Type B pancreatic cell (in vitro differentiated cells): ENCODE data around the gene ZDHHC19. TPM values are rescaled to one million over a fixed set of nuclear protein-coding genes. Genes with fewer than 3 reads are reported as not detected.
"Not testable (repeated sequence)": the region's sequence is repeated elsewhere in the genome, so short reads cannot be mapped to it uniquely, and the experiment has no call there.

ENCODE experiments used
- DNase-seq: peaks from one replicate; pipeline ENCODE4 v3.0.0; 2021; ENCODE audit warnings: mixed read lengths; ENCODE audit not compliant: unreplicated experiment; ENCODE audit errors: extremely low spot score
- H3K27ac Mint-ChIP-seq: 2 replicates; pipeline ENCODE4 v1.8.0; 2021; ENCODE audit warnings: mild to moderate bottlenecking, mixed read lengths
- H3K27me3 Mint-ChIP-seq: 2 replicates; pipeline ENCODE4 v1.8.0; 2021; ENCODE audit warnings: mixed read lengths
- H3K36me3 Mint-ChIP-seq: 2 replicates; pipeline ENCODE4 v1.8.0; 2021; ENCODE audit warnings: mixed read lengths
- H3K4me1 Mint-ChIP-seq: one replicate; pipeline ENCODE4 v1.8.0; 2021; ENCODE audit warnings: mixed read lengths; ENCODE audit not compliant: unreplicated experiment
- H3K4me3 Mint-ChIP-seq: 2 replicates; pipeline ENCODE4 v1.8.0; 2021; ENCODE audit warnings: mild to moderate bottlenecking, mixed read lengths
- H3K9me3 Mint-ChIP-seq: 2 replicates; pipeline ENCODE4 v1.8.0; 2021; ENCODE audit warnings: mixed read lengths
- total RNA-seq: library from RNA; stranded (reverse); gene quantifications from 2 replicates; pipeline ENCODE4 v1.2.1, GENCODE V29; 2021; ENCODE audit warnings: low replicate concordance
- TF ChIP-seq, protein P1 (sequence below): fragments of 200-600 bp; sonication (generic); conservative IDR thresholded peaks from 2 replicates; pipeline ENCODE4 v1.5.0; 2021; ENCODE audit warnings: antibody characterized with exemption, mild to moderate bottlenecking

Gene ZDHHC19
- total RNA-seq, 1 donor from 2014 or later: 0.85 TPM

DNA sequence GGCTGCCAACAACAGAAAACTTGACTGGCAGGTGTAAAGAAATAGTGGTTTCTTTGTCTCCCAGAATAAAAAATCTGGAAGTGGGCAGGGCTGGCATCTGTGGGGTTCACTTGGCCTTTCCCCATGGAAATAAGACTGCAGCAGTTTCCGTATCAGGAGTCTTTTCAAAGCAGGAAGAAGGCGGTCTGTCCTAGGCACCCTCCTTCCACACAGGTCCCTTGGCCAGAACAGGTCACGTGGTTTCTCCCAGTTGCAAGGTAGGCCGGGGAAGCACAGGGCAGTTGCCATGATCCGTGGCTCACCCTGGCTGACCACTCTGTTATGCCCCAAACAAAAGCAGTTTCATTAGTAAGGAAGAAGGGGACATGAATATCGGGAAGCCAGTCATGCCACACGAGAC is 45.4 kb downstream of the ZDHHC19 start:
- H3K4me3 Mint-ChIP-seq: no peak overlapping the region
- H3K36me3 Mint-ChIP-seq: no peaks in the 10 kb centered on the region
- DNase-seq: no peak
- no peak overlapping the region for H3K27ac Mint-ChIP-seq
- no peaks in the 10 kb centered on the region for H3K4me1 Mint-ChIP-seq
- TF ChIP-seq, protein P1, sequence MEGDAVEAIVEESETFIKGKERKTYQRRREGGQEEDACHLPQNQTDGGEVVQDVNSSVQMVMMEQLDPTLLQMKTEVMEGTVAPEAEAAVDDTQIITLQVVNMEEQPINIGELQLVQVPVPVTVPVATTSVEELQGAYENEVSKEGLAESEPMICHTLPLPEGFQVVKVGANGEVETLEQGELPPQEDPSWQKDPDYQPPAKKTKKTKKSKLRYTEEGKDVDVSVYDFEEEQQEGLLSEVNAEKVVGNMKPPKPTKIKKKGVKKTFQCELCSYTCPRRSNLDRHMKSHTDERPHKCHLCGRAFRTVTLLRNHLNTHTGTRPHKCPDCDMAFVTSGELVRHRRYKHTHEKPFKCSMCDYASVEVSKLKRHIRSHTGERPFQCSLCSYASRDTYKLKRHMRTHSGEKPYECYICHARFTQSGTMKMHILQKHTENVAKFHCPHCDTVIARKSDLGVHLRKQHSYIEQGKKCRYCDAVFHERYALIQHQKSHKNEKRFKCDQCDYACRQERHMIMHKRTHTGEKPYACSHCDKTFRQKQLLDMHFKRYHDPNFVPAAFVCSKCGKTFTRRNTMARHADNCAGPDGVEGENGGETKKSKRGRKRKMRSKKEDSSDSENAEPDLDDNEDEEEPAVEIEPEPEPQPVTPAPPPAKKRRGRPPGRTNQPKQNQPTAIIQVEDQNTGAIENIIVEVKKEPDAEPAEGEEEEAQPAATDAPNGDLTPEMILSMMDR: no peak
- no peaks in the 10 kb centered on the region for H3K9me3 Mint-ChIP-seq
- H3K27me3 Mint-ChIP-seq: no peaks in the 10 kb centered on the region

DNA sequence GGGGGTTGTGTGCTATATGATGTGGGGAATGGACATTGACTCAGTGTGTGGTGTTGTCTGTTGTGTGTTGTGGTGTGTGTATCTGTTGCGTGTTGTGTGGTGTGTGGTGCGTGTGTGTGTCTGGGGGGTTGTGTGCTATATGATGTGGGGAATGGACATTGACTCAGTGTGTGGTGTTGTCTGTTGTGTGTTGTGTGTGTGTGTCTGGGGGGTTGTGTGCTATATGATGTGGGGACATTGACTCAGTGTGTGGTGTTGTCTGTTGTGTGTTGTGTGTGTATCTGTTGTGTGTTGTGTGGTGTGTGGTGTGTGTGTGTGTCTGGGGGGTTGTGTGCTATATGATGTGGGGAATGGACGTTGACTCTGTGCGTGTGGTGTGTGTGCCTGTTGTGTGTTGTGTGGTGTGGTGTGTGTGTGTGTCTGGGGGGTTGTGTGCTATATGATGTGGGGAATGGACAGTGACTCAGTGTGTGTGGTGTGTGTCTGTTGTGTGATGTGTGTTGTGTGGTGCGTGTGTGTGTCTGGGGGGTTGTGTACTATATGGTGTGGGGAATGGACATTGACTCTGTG is 46.1 kb downstream of the ZDHHC19 start:
- H3K36me3 Mint-ChIP-seq, H3K27ac Mint-ChIP-seq, H3K4me3 Mint-ChIP-seq, H3K27me3 Mint-ChIP-seq, H3K9me3 Mint-ChIP-seq, H3K4me1 Mint-ChIP-seq, DNase-seq: not testable (repeated sequence)

DNA sequence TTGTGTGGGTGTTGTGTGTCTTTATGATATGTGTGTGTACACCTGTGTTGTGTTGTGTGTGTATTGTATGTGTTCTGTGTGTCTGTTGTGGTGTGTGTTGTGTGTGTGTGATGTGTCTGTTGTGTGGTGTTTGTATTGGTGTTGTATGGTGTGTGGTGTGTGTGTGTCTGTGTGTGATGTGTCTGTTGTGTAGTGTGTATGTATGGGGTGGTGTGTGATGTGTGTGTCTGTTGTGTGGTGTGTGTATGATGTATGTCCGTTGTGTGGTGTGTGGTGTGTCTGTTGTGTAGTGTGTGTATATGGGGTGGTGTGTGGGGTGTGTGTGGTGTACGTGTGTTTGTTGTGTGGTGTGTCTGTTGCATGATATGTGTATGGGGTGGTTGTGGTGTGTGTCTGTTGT is 46.6 kb downstream of the ZDHHC19 start:
- TF ChIP-seq, protein P1: no peak
- DNase-seq: no peak
- H3K27me3 Mint-ChIP-seq: no peaks in the 10 kb centered on the region
- no peak overlapping the region for H3K4me3 Mint-ChIP-seq
- H3K9me3 Mint-ChIP-seq: no peaks in the 10 kb centered on the region
- no peak overlapping the region for H3K27ac Mint-ChIP-seq
- peaks cover 13% of the 10 kb centered on the region for H3K4me1 Mint-ChIP-seq
- no peaks in the 10 kb centered on the region for H3K36me3 Mint-ChIP-seq

DNA sequence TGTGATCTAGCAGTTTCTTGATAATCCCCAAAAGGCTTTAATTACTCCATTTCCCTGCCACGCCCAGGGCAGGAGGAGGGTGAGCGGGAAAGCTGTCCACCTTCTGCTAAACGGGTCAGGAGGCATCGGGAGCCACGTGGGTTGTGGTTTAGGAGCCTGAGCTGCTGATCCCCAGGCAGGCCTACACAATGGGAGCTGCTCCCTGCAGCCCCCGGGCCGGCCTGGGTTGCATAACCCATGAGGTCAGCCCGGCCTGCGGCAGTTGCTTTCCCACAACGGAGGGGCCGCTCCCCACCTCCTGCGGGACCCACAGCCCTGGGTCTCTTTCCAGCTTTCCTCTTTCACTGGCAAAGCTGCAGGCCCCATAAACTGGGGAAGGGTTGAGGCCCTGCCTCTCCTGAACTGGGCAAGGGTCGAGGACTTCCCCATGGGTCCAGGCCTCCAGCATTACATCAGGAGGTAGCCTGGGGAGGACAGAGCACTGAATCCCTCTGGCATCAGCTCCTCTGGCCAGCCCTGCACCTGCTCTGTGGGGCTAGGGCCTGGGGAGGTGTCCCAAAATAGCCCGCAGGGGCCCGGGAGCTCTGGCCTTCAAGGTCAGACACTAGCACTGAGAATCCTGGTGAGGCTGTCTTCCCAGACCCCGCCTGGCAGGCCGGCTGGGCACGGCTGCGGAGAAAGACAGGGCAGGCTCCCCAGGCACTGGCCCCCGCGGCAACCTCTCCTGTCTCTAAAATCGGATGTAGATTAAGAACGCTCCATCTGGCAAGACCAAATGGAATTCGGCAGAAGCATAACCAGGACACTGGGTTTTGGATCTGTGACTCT is 47.3 kb downstream of the ZDHHC19 start:
- no peak overlapping the region for H3K27ac Mint-ChIP-seq
- peaks cover 13% of the 10 kb centered on the region for H3K4me1 Mint-ChIP-seq
- TF ChIP-seq, protein P1: no peak
- H3K27me3 Mint-ChIP-seq: no peaks in the 10 kb centered on the region
- no peak overlapping the region for H3K4me3 Mint-ChIP-seq
- H3K36me3 Mint-ChIP-seq: no peaks in the 10 kb centered on the region
- no peaks in the 10 kb centered on the region for H3K9me3 Mint-ChIP-seq
- DNase-seq: no peak

DNA sequence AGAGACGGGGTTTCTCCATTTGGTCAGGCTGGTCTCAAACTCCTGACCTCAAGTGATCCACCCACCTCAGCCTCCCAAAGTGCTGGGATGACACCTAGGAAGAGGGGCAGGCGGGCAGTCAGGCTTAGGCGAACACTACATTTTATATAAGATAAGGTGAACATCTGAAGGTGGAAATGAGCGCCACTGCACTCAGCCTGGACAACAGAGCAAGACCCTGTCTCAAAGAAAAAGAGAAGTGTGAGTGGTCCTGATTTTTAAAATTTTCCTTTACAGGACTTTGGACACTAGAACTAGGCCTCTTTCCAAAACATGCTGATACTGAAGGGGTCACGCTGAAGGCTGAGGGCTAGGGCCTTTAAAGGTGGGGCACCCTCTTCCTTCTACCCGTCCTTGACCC is 48.0 kb downstream of the ZDHHC19 start:
- Mint-ChIP-seq H3K4me3 (no peak overlapping the region), H3K4me1 (peaks cover 13% of the 10 kb centered on the region), H3K9me3 (no peaks in the 10 kb centered on the region), H3K27ac (no peak overlapping the region), H3K36me3 (no peaks in the 10 kb centered on the region), H3K27me3 (no peaks in the 10 kb centered on the region)
- DNase-seq: no peak
- TF ChIP-seq, protein P1: no peak

DNA sequence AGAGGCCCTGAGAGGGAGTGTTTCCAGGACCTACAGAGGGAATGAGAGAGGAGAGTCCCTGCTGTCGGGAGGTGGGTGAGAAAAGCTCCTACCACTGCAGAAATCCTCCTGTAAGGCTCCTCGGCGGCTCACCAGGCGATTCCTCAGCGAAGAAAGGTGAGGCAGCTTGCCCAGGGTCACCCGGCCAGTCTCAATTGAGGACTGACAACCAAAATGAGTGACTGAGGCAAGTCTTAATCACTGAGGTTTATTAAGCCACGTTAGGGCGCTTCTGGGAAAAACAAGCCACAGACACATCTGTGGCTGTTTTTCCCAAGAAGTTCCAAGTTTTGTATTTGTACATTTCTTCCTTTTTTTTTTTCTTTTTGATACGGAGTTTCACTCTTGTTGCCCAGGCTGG is 48.5 kb downstream of the ZDHHC19 start:
- no peak overlapping the region for H3K27ac Mint-ChIP-seq
- peaks cover 13% of the 10 kb centered on the region for H3K4me1 Mint-ChIP-seq
- H3K4me3 Mint-ChIP-seq: no peak overlapping the region

More for the DNA sequence above, 48.5 kb downstream of the ZDHHC19 start:
- no peaks in the 10 kb centered on the region for H3K36me3 Mint-ChIP-seq
- H3K9me3 Mint-ChIP-seq: no peaks in the 10 kb centered on the region
- no peak for DNase-seq
- TF ChIP-seq, protein P1: no peak
- no peaks in the 10 kb centered on the region for H3K27me3 Mint-ChIP-seq
